Lower lobe of right lung (tissue), 2 donors: ENCODE measurements around the gene PFN1. TPM values are rescaled to one million over a fixed set of nuclear protein-coding genes. Genes with fewer than 3 reads are reported as not detected.
A peak's percentile ranks its signal among the peaks of the same experiment; 100 is the strongest.
"Not testable (repeated sequence)": the region's sequence is repeated elsewhere in the genome, so short reads cannot be mapped to it uniquely, and the experiment has no call there.

Experiments used
- ATAC-seq, 2 donors: fragments of 200-7000 bp; cut with Tn5 transposase; one replicate each; pipeline ENCODE4 v1.9.1; 2020 to 2022; ENCODE audit warnings: mild to moderate bottlenecking in 2 of 2, moderate library complexity in 2 of 2
- DNase-seq: peaks from one replicate; pipeline ENCODE4 v3.0.0-alpha.2; 2020
- H3K27ac ChIP-seq: fragments of 200-600 bp; one replicate; pipeline ENCODE4 v1.8.0; 2022
- H3K27me3 ChIP-seq: fragments of 200-600 bp; one replicate; pipeline ENCODE4 v1.8.0; 2022; ENCODE audit warnings: low read depth
- H3K36me3 ChIP-seq: fragments of 200-600 bp; one replicate; pipeline ENCODE4 v1.8.0; 2022; ENCODE audit warnings: mild to moderate bottlenecking
- H3K4me1 ChIP-seq: fragments of 200-600 bp; one replicate; pipeline ENCODE4 v1.8.0; 2022
- H3K4me3 ChIP-seq: fragments of 200-600 bp; one replicate; pipeline ENCODE4 v1.8.0; 2022; ENCODE audit warnings: mild to moderate bottlenecking
- H3K9me3 ChIP-seq: fragments of 200-600 bp; one replicate; pipeline ENCODE4 v1.8.0; 2022
- intact Hi-C: fragments of 100-400 bp; cut with DNase I; formaldehyde crosslinking; loops from one replicate; pipeline ENCODE4 v1.11.0; 2022
- total RNA-seq: library from RNA; stranded (reverse); fragmentation: NEBNext Ultra II Directional; extraction: Animal tissue kit (Norgen Biotek cat#: 25700); gene quantifications from one replicate; pipeline ENCODE4 v1.2.1, GENCODE V29; 2021
- TF ChIP-seq, protein P1 (sequence below): fragments of 200-600 bp; IDR thresholded peaks from one replicate; pipeline ENCODE4 v1.8.0; 2022; ENCODE audit warnings: antibody characterized with exemption, mild to moderate bottlenecking
- donor health status: DM: no; HTN: yes; CAD: no; lungs with severe emphysema.

PFN1 gene
- total RNA-seq, 1 donor from 2014 or later, result 528 TPM

DNA sequence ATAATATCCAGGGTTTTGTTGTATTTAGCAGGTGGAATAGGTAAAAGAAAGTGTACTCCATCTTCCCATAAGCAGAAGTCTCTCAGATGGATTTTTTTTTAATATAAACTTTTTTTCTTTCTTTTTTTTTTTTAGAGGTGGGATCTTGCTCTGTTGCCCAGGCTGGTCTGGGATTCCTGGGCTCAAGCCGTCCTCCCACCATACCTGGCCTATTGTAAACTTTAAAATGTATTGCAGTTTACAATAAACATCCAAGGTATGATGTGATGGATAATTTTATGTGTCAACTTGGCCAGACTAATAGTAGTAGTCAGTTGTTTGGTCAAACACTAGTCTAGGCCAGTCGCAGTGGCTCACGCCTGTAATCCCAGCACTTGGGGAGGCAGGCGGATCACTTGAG, 27.0 kb downstream of the PFN1 start:
- peaks cover 11% of the 10 kb centered on the region for H3K4me1 ChIP-seq
- H3K27me3 ChIP-seq, result no peaks in the 10 kb centered on the region
- DNase-seq (no peak), ATAC-seq (no peak)
- H3K27ac ChIP-seq, result no peak overlapping the region
- TF ChIP-seq, protein P1, sequence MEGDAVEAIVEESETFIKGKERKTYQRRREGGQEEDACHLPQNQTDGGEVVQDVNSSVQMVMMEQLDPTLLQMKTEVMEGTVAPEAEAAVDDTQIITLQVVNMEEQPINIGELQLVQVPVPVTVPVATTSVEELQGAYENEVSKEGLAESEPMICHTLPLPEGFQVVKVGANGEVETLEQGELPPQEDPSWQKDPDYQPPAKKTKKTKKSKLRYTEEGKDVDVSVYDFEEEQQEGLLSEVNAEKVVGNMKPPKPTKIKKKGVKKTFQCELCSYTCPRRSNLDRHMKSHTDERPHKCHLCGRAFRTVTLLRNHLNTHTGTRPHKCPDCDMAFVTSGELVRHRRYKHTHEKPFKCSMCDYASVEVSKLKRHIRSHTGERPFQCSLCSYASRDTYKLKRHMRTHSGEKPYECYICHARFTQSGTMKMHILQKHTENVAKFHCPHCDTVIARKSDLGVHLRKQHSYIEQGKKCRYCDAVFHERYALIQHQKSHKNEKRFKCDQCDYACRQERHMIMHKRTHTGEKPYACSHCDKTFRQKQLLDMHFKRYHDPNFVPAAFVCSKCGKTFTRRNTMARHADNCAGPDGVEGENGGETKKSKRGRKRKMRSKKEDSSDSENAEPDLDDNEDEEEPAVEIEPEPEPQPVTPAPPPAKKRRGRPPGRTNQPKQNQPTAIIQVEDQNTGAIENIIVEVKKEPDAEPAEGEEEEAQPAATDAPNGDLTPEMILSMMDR, result no peak
- intact Hi-C loops, result no loop called here
- H3K9me3 ChIP-seq, result no peaks in the 10 kb centered on the region
- no peaks in the 10 kb centered on the region for H3K36me3 ChIP-seq
- H3K4me3 ChIP-seq, result no peak overlapping the region

DNA sequence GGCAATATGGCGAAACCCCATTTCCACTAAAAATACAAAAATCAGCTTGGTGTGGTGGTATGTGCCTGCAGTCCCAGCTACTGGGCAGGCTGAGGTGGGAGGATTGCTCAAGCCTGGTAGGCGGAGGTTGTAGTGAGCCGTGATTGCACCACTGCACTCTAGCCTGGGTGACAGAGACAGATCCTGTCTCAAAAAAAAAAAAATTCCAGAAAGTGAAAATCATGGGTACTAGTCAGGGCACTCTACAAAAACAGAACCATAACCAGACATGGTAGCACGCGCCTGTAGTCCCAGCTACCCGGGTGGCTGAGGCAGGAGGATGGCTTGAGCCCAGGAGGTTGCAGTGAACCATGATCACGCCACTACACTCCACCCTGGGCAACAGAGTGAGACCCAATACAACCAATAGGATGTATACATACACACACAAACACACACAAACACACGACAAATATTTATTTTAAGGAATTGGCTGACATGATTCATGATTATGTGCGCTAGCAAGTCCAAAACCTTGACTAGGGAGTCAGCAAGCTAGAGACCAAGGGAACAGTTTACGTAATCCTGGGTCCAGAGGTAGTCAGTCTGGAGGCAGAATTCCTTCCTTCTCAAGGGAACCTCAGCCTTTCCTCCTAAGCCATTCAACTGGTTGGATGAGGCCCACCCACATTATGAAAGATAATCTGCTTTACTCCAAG, 27.8 kb downstream of the PFN1 start:
- Histone ChIP-seq H3K27ac (peak overlapping the region; percentile 24), H3K9me3 (no peaks in the 10 kb centered on the region), H3K4me1 (peaks cover 11% of the 10 kb centered on the region), H3K27me3 (no peaks in the 10 kb centered on the region), H3K4me3 (no peak overlapping the region), H3K36me3 (no peaks in the 10 kb centered on the region)
- DNase-seq (peak; percentile 84), ATAC-seq (peak; percentile 77 to 93)
- intact Hi-C loops, result no loop called here
- TF ChIP-seq, protein P1, result no peak

DNA sequence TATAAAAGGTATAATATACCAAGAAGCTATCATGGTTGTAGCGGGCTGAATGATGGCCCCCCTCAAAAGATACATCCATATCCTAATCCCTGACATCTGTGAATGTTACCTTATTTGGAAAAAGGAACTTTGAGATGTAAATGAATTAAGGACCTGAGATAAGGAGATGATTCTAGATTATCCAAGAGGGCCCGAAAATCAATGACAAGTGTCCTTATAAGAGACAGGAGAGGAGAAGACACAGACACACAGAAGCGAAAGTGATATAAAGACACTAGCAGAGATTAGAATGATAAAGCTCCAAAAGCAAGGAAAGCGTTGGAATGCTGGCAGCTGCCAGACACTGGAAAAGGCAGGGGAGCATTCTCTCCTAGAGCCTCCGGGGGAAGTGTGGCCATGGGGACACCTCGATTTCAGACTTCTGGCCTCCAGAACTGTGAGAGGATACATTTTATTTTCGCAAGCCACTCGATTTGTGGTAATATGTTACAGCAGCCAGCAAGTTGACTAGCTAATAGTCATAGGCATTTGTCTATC, 28.8 kb downstream of the PFN1 start:
- ATAC-seq, result no peak
- Histone ChIP-seq H3K9me3 (no peaks in the 10 kb centered on the region), H3K36me3 (no peaks in the 10 kb centered on the region), H3K4me1 (peaks cover 11% of the 10 kb centered on the region), H3K27me3 (no peaks in the 10 kb centered on the region), H3K4me3 (no peak overlapping the region), H3K27ac (no peak overlapping the region)
- TF ChIP-seq, protein P1, result no peak
- DNase-seq, result peak; percentile 9
- intact Hi-C loops, result no loop called here

DNA sequence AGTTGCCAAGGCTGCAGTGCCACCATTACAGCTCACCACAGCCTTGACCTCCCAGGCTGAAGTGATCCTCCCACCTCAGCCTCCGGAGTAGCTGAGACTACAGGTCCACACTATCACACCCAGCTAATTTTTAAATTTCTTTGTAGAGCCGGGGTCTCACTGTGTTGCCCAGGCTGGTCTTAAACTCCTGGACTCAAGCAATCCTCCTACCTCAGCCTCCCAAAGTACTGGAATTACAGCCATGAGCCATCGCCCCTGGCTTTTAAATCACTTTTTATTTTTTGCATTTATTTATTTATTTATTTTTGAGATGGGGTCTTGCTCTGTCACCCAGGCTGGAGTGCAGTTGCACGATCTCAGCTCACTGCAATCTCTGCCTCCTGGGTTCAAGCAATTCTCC, 33.8 kb downstream of the PFN1 start:
- intact Hi-C loops, H3K36me3 ChIP-seq, H3K4me3 ChIP-seq, H3K4me1 ChIP-seq, ATAC-seq, H3K27ac ChIP-seq, DNase-seq, H3K27me3 ChIP-seq, H3K9me3 ChIP-seq: not testable (repeated sequence)

DNA sequence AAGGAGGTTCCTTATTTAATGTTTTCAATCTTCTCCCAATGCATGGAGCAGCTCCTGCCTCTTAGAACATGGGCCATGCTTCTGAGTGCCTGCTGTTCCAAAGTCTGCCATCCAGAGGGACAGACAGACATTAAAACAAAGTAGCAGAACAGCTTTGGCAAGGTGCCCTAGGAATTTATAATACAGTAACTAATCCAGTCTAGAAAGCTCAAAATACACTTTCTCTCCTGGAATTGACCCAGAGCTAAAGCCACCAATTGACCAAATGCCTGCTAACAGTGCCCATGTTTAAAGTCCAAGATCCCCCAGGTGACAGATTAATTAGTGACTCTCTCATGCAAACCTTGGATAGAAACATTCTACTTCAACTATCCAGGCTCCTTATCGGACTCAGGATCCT, 34.3 kb downstream of the PFN1 start:
- H3K4me3 ChIP-seq, result no peak overlapping the region
- no peak overlapping the region for H3K27ac ChIP-seq
- intact Hi-C loops, result no loop called here
- no peaks in the 10 kb centered on the region for H3K9me3 ChIP-seq
- TF ChIP-seq, protein P1, result no peak
- DNase-seq (no peak), ATAC-seq (no peak)
- H3K4me1 ChIP-seq, result peaks cover 6% of the 10 kb centered on the region
- H3K36me3 ChIP-seq, result no peaks in the 10 kb centered on the region
- no peaks in the 10 kb centered on the region for H3K27me3 ChIP-seq

DNA sequence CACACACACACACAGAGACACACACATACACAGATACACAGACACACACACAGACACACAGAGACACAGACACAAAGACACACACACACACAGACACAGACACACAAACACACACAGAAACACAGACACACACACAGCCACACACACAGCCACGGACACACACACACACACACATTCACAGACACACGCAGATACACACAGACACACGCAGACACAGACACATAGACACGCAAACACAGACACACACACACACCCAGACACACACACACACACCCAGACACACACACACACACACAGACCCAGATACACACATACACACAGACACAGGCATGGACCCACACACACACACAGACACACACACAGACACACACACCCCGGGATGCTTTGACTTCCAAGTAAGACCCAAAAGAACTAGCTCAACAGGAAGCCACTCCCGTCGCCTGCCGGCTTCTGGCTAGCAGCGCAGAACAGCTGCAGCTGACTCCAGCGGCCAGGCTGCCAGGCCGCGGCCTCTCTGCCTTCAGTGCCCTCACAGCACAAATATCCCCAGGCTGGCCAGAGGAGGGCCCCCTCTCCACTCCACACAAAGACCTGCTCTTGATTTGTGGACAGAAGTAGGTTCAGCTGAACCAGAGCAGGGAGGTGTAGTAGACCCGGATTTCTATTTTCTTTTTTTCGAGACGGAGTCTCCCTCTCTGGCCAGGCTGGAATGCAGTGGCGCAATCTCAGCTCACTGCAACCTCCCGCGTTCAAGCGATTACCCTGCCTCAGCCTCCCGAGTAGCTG, 39.4 kb downstream of the PFN1 start:
- ATAC-seq (peak; percentile 97 to 98), DNase-seq (peak; percentile 92)
- Histone ChIP-seq H3K36me3 (no peaks in the 10 kb centered on the region), H3K9me3 (no peaks in the 10 kb centered on the region), H3K4me1 (peaks cover 6% of the 10 kb centered on the region), H3K27ac (peak overlapping the region; percentile 77), H3K27me3 (no peaks in the 10 kb centered on the region), H3K4me3 (no peak overlapping the region)
- TF ChIP-seq, protein P1, result peak; percentile 91
- intact Hi-C loops, result no loop called here
